ENCODE measurements around the gene SRPK3.

DNA sequence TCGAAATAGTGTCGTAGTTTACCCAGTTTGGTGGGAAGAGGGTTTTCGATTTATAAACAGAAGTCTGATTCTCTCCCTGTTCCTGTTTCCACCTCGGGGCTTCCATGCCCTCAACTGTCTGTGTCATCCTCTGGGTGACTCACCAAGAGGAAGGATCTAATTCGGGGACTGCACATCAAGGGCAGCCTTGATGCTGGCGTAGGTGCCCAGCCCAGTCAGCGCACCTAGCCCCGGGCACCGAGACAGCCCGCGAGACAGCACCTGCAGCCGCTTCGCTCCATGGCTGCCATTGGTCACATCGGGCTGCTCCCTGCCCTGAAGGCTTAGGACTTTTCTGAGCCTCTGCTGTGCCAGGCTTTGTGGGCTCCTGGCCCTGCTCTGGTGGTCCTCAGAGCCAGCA lies 48.4 kb upstream of the SRPK3 start:
- TF ChIP-seq YY1 (IDR thresholded peaks at IDR 0.05; ENCODE audit: low read depth): no peak
- no peak for TF ChIP-seq CTCF (IDR thresholded peaks at IDR 0.05)
- TF ChIP-seq CHD2 (IDR thresholded peaks at IDR 0.05; ENCODE audit: low read length, partially characterized antibody): no peak
- no peak for TF ChIP-seq JUND (IDR thresholded peaks at IDR 0.05)
- no peak for TF ChIP-seq EP300 (IDR thresholded peaks at IDR 0.05; ENCODE audit: borderline replicate concordance in 1 of 2, low read depth in 1 of 2, low read length in 1 of 2)
- no peak for TF ChIP-seq MEF2A (IDR thresholded peaks at IDR 0.05; ENCODE audit: borderline replicate concordance, low read depth)
